Astrocyte (in vitro differentiated cells and primary cell): Measurements from ENCODE around the gene NUDT21. TPM values are rescaled to one million over a fixed set of nuclear protein-coding genes. Genes with fewer than 3 reads are reported as not detected.

Source experiments
- DNase-seq: peaks from one replicate; pipeline ENCODE4 v3.0.0-alpha.2; 2010; ENCODE audit warnings: low read depth
- FAIRE-seq: peaks from 2 replicates; lab custom pipeline; 2011; peaks lifted over from hg19 to GRCh38; lab: Jason Lieb, UNC
- H2AFZ ChIP-seq: 2 replicates; pipeline ENCODE4 v1.6.0; 2012; ENCODE audit warnings: low read depth, low read length, inconsistent platforms
- H3K27ac ChIP-seq: 2 replicates; pipeline ENCODE4 v1.5.1; 2011; ENCODE audit warnings: low read depth, low read length, inconsistent platforms
- H3K27me3 ChIP-seq: 2 replicates; pipeline ENCODE4 v1.6.0; 2011; ENCODE audit warnings: low read length, inconsistent platforms; ENCODE audit not compliant: insufficient read depth
- H3K36me3 ChIP-seq: 2 replicates; pipeline ENCODE4 v1.5.1; 2011; ENCODE audit warnings: low read length, inconsistent platforms; ENCODE audit not compliant: insufficient read depth
- H3K4me1 ChIP-seq: 2 replicates; pipeline ENCODE4 v1.5.1; 2011; ENCODE audit warnings: low read length, inconsistent platforms; ENCODE audit not compliant: insufficient read depth
- H3K4me2 ChIP-seq: 2 replicates; pipeline ENCODE4 v1.6.0; 2012; ENCODE audit warnings: low read length, inconsistent platforms
- H3K4me3 ChIP-seq: 2 replicates; pipeline ENCODE4 v1.5.1; 2011; ENCODE audit warnings: low read depth, mild to moderate bottlenecking, low read length, inconsistent platforms; ENCODE audit not compliant: insufficient read depth
- H3K79me2 ChIP-seq: 2 replicates; pipeline ENCODE4 v1.6.0; 2012; ENCODE audit warnings: mild to moderate bottlenecking, low read length, inconsistent platforms; ENCODE audit not compliant: insufficient read depth
- H3K9ac ChIP-seq: 2 replicates; pipeline ENCODE4 v1.6.0; 2012; ENCODE audit warnings: mild to moderate bottlenecking, low read length, inconsistent platforms
- H3K9me3 ChIP-seq: 2 replicates; pipeline ENCODE4 v1.5.1; 2012; ENCODE audit warnings: low read depth, mild to moderate bottlenecking, low read length, inconsistent platforms; ENCODE audit not compliant: insufficient read depth
- H4K20me1 ChIP-seq: 2 replicates; pipeline ENCODE4 v1.6.0; 2012; ENCODE audit warnings: low read length, inconsistent platforms; ENCODE audit not compliant: insufficient read depth
- H3K27ac Mint-ChIP-seq: one replicate; pipeline ENCODE4 v1.8.0; 2021; ENCODE audit warnings: mild to moderate bottlenecking, mixed read lengths; ENCODE audit not compliant: unreplicated experiment
- H3K27me3 Mint-ChIP-seq: one replicate; pipeline ENCODE4 v1.8.0; 2021; ENCODE audit warnings: low read depth, mixed read lengths; ENCODE audit not compliant: unreplicated experiment
- H3K36me3 Mint-ChIP-seq: one replicate; pipeline ENCODE4 v1.8.0; 2021; ENCODE audit warnings: low read depth, mixed read lengths; ENCODE audit not compliant: unreplicated experiment
- H3K4me1 Mint-ChIP-seq: one replicate; pipeline ENCODE4 v1.8.0; 2021; ENCODE audit warnings: low read depth, mixed read lengths; ENCODE audit not compliant: unreplicated experiment
- H3K4me3 Mint-ChIP-seq: one replicate; pipeline ENCODE4 v1.8.0; 2021; ENCODE audit warnings: mild to moderate bottlenecking, moderate library complexity, mixed read lengths; ENCODE audit not compliant: unreplicated experiment
- H3K9me3 Mint-ChIP-seq: one replicate; pipeline ENCODE4 v1.8.0; 2021; ENCODE audit warnings: mild to moderate bottlenecking, mixed read lengths; ENCODE audit not compliant: unreplicated experiment
- EZH2 ChIP-seq: IDR thresholded peaks from 2 replicates; pipeline ENCODE4 v1.6.1; 2012; ENCODE audit warnings: mild to moderate bottlenecking, low read length, inconsistent platforms; ENCODE audit not compliant: insufficient read depth
- total RNA-seq: library from RNA; stranded (reverse); gene quantifications from 2 replicates; pipeline ENCODE4 v1.2.1, GENCODE V29; 2021
- TF ChIP-seq, protein P1 (sequence below): IDR thresholded peaks from 2 replicates; pipeline ENCODE4 v1.5.1; 2011; ENCODE audit warnings: low read depth, mild to moderate bottlenecking, inconsistent platforms, low read length, moderate library complexity; ENCODE audit not compliant: insufficient read depth

The NUDT21 gene
- total RNA-seq, 1 donor from 2014 or later: 86.0 TPM

DNA sequence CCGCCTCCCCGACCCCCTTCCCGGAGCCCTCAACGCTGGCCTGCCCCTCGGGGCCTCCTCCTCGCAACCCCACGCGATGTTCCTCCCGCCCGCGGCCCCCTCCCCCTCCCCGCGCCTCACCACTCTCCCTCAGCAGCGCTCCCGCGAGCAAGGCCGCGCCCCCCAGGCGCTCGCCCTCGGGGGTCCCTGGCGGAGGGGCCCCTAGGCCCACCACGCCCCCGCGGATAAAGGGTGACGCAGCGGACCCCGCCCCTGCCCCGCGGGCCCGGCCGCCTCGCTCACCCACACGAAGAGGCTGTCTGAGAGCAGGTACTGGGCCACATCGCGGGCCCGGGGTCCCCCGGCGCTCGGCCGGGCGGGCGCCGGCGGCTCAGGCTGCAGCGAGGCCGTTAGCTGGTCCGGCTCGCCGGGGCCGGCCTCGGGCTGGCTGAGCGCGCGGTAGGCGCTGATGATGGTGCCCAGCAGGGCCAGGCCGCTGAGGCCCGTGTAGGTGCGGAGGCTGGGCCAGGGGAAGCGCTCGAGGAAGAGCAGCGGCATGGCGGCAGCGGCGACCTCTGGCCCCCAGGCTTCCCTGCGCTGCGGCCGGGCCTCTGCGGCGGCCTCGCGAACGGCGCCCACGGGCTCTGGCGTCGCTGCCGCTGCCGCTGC, 26.2 kb downstream of the NUDT21 start:
- Histone ChIP-seq H2AFZ (peak overlapping the region; percentile 55), H3K4me1 (peaks cover 8% of the 10 kb centered on the region), H3K4me3 (peak overlapping the region; percentile 68), H3K36me3 (peaks cover 4% of the 10 kb centered on the region), H3K27me3 (no peaks in the 10 kb centered on the region), H4K20me1 (peaks cover 42% of the 10 kb centered on the region), H3K9me3 (no peaks in the 10 kb centered on the region), H3K9ac (peak overlapping the region; percentile 90), H3K4me2 (peak overlapping the region; percentile 84), H3K79me2 (peaks cover 46% of the 10 kb centered on the region), H3K27ac (peak overlapping the region; percentile 77)
- H3K9me3 Mint-ChIP-seq: no peaks in the 10 kb centered on the region
- H3K4me1 Mint-ChIP-seq: peaks cover 14% of the 10 kb centered on the region
- FAIRE-seq: no peak
- no peaks in the 10 kb centered on the region for H3K36me3 Mint-ChIP-seq
- TF ChIP-seq, protein P1, sequence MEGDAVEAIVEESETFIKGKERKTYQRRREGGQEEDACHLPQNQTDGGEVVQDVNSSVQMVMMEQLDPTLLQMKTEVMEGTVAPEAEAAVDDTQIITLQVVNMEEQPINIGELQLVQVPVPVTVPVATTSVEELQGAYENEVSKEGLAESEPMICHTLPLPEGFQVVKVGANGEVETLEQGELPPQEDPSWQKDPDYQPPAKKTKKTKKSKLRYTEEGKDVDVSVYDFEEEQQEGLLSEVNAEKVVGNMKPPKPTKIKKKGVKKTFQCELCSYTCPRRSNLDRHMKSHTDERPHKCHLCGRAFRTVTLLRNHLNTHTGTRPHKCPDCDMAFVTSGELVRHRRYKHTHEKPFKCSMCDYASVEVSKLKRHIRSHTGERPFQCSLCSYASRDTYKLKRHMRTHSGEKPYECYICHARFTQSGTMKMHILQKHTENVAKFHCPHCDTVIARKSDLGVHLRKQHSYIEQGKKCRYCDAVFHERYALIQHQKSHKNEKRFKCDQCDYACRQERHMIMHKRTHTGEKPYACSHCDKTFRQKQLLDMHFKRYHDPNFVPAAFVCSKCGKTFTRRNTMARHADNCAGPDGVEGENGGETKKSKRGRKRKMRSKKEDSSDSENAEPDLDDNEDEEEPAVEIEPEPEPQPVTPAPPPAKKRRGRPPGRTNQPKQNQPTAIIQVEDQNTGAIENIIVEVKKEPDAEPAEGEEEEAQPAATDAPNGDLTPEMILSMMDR: no peak
- no peak for TF ChIP-seq EZH2
- no peak for DNase-seq
- H3K27ac Mint-ChIP-seq: no peak overlapping the region
- no peaks in the 10 kb centered on the region for H3K27me3 Mint-ChIP-seq
- H3K4me3 Mint-ChIP-seq: peak overlapping the region; percentile 95

DNA sequence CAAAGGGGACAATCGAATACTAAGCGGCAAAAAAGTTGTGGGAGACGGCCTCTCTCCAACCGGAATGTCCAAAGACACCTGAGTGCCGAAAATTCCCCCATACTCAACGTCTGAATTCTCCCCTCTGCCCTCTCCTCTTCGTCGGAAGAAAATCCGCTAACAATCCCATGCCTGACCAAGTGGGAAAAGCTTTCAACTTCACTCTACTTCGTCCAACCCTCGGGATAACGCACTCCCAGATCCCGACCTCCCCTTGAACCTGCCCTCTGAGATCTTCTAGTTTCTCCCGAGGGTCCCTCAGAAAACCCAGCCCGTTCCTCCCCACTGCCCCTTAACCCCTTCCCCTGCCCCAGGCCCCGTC, 26.7 kb downstream of the NUDT21 start:
- TF ChIP-seq, protein P1: no peak
- no peak for TF ChIP-seq EZH2
- Mint-ChIP-seq H3K4me3 (peak overlapping the region; percentile 95), H3K27me3 (no peaks in the 10 kb centered on the region), H3K4me1 (peaks cover 14% of the 10 kb centered on the region), H3K9me3 (no peaks in the 10 kb centered on the region), H3K27ac (peak overlapping the region; percentile 75), H3K36me3 (no peaks in the 10 kb centered on the region)
- no peak for FAIRE-seq
- peak overlapping the region; percentile 90 for H3K9ac ChIP-seq
- H2AFZ ChIP-seq: no peak overlapping the region
- no peaks in the 10 kb centered on the region for H3K9me3 ChIP-seq
- H3K4me1 ChIP-seq: peaks cover 8% of the 10 kb centered on the region
- peak overlapping the region; percentile 35 for H3K27ac ChIP-seq
- DNase-seq: no peak
- peak overlapping the region; percentile 84 for H3K4me2 ChIP-seq
- peaks cover 45% of the 10 kb centered on the region for H4K20me1 ChIP-seq
- peaks cover 51% of the 10 kb centered on the region for H3K79me2 ChIP-seq
- H3K27me3 ChIP-seq: no peaks in the 10 kb centered on the region
- peaks cover under 1% of the 10 kb centered on the region for H3K36me3 ChIP-seq
- peak overlapping the region; percentile 68 for H3K4me3 ChIP-seq
